HepG2 (cell line): ENCODE results near the gene AKR7A3. TPM values are rescaled to one million over a fixed set of nuclear protein-coding genes. Genes with fewer than 3 reads are reported as not detected.

Experiments
- ARHGAP35 ChIP-seq: sonication (generic); formaldehyde crosslinking; IDR thresholded peaks from 2 replicates; pipeline ENCODE4 v1.9.0; 2022; ENCODE audit warnings: mild to moderate bottlenecking, inconsistent platforms, moderate library complexity, missing genetic modification reagents, borderline replicate concordance
- ARID5B ChIP-seq: IDR thresholded peaks from 2 replicates; pipeline ENCODE4 v1.4.0; 2020; ENCODE audit warnings: mild to moderate bottlenecking, missing genetic modification reagents
- CREB3 ChIP-seq: sonication (generic); formaldehyde crosslinking; IDR thresholded peaks from 2 replicates; pipeline ENCODE4 v1.5.0; 2020; ENCODE audit warnings: missing genetic modification reagents
- ETV5 ChIP-seq: IDR thresholded peaks from 2 replicates; pipeline ENCODE4 v1.6.1; 2018; ENCODE audit warnings: missing biosample characterization, missing genetic modification reagents, inconsistent platforms, borderline replicate concordance
- FOXP4 ChIP-seq: sonication (generic); formaldehyde crosslinking; IDR thresholded peaks from 2 replicates; pipeline ENCODE4 v1.4.0; 2020; ENCODE audit warnings: missing genetic modification reagents
- KAT7 ChIP-seq: IDR thresholded peaks from 2 replicates; pipeline ENCODE4 v1.6.1; 2018; ENCODE audit warnings: borderline replicate concordance, missing compliant biosample characterization
- NFIC ChIP-seq: IDR thresholded peaks from 2 replicates; pipeline ENCODE4 v1.6.1; 2012; ENCODE audit warnings: mild to moderate bottlenecking, low read length, inconsistent platforms
- NR0B2 ChIP-seq: sonication (generic); formaldehyde crosslinking; IDR thresholded peaks from 2 replicates; pipeline ENCODE4 v1.4.0; 2020; ENCODE audit warnings: mild to moderate bottlenecking, missing genetic modification reagents
- TIGD3 ChIP-seq: sonication (generic); formaldehyde crosslinking; IDR thresholded peaks from 2 replicates; pipeline ENCODE4 v1.5.1; 2020; ENCODE audit warnings: mild to moderate bottlenecking, missing genetic modification reagents, borderline replicate concordance
- ZBTB44 ChIP-seq: sonication (generic); formaldehyde crosslinking; IDR thresholded peaks from 2 replicates; pipeline ENCODE4 v1.4.0; 2020; ENCODE audit warnings: missing genetic modification reagents
- ZFP82 ChIP-seq: sonication (generic); formaldehyde crosslinking; IDR thresholded peaks from 2 replicates; pipeline ENCODE4 v1.5.1; 2020; ENCODE audit warnings: mild to moderate bottlenecking, missing genetic modification reagents, borderline replicate concordance
- ZNF446 ChIP-seq: sonication (generic); formaldehyde crosslinking; IDR thresholded peaks from 2 replicates; pipeline ENCODE4 v1.5.0; 2020; ENCODE audit warnings: mild to moderate bottlenecking, missing genetic modification reagents
- ZNF572 ChIP-seq: sonication (generic); formaldehyde crosslinking; IDR thresholded peaks from 2 replicates; pipeline ENCODE4 v1.5.1; 2020; ENCODE audit warnings: mild to moderate bottlenecking, missing genetic modification reagents
- ZNF879 ChIP-seq: sonication (generic); formaldehyde crosslinking; IDR thresholded peaks from 2 replicates; pipeline ENCODE4 v1.8.1; 2023; ENCODE audit warnings: missing genetic modification reagents
- polyA plus RNA-seq, 8 experiments: library from polyadenylated mRNA; depleted of rRNA in 3 of 8; stranded (reverse) in 7 of 8; unstranded in 1 of 8; fragments of >200 nt; fragmentation: Illumina TruSeq in 4 of 8; extraction: Trizol in 4 of 8; gene quantifications; 2 replicates each; pipeline versions ENCODE4 v1.2.1 to v1.2.3, GENCODE V29; 2011 to 2016; ENCODE audit warnings: low read depth in 4 of 8, missing spikeins in 1 of 8, mixed read lengths in 1 of 8; ENCODE audit not compliant: insufficient read depth in 1 of 8
- total RNA-seq, 5 experiments: library from RNA; depleted of rRNA; stranded (reverse); fragments of >200 nt; fragmentation: Illumina TruSeq; extraction: Trizol; gene quantifications; 2 replicates each; pipeline ENCODE4 v1.2.3, GENCODE V29; 2016; ENCODE audit warnings: low read depth in 1 of 5

AKR7A3 gene
- total and polyA plus RNA-seq, 2 of the 13 experiments (the other 11 are each of a cell fraction or from before 2014, with no cell fraction given) = 0.58 to 1.00 TPM

- TF ChIP-seq ZBTB44 (CRISPR knock-in tag) = peak; percentile 22; the same call in 1 of the 2 replicates
- peak; percentile 95; the same call in 1 of the 2 replicates for TF ChIP-seq ZNF446 (CRISPR knock-in tag)
- peak; percentile 70; the same call in 1 of the 2 replicates for TF ChIP-seq ZNF572 (CRISPR knock-in tag)
- TF ChIP-seq NFIC = no peak
- peak; percentile 51 for TF ChIP-seq ARID5B (CRISPR knock-in tag)
- peak; percentile 91 for TF ChIP-seq ZNF879 (CRISPR knock-in tag)
- peak; percentile 59; the same call in 1 of the 2 replicates for TF ChIP-seq ETV5 (CRISPR knock-in tag)
- peak; percentile 62; the same call in 1 of the 2 replicates for TF ChIP-seq KAT7
- TF ChIP-seq ARHGAP35 (CRISPR knock-in tag) = peak; percentile 95
- peak; percentile 95 for TF ChIP-seq NR0B2 (CRISPR knock-in tag)
- TF ChIP-seq CREB3 (CRISPR knock-in tag) = 0 out of 2 replicates have a peak, but pooled peaks have one; percentile 36
- peak; percentile 80; the same call in 1 of the 2 replicates for TF ChIP-seq TIGD3 (CRISPR knock-in tag)
- peak; percentile 82 for TF ChIP-seq ZFP82
- no peak for TF ChIP-seq FOXP4 (CRISPR knock-in tag)
These were observed 37.0 kb downstream of the AKR7A3 start, which contains the start of the genes EMC1 and MRTO4 (continued) for GRCh38 chr1:19251305-19252196.
